Measurements from ENCODE around the gene CYTH4.

- TF ChIP-seq CTCF (conservative IDR thresholded peaks at IDR 0.05; ENCODE audit: low read length) (no peak), EZH2phosphoT487 (IDR thresholded peaks at IDR 0.05; ENCODE audit: borderline replicate concordance, low read depth, low read length) (no peak)
Measured at GRCh38 chr22:37234736-37235711, 47.3 kb upstream of the CYTH4 start.

All from OCI-LY7 (cell line).